ENCODE results near the gene NEK9.

DNA sequence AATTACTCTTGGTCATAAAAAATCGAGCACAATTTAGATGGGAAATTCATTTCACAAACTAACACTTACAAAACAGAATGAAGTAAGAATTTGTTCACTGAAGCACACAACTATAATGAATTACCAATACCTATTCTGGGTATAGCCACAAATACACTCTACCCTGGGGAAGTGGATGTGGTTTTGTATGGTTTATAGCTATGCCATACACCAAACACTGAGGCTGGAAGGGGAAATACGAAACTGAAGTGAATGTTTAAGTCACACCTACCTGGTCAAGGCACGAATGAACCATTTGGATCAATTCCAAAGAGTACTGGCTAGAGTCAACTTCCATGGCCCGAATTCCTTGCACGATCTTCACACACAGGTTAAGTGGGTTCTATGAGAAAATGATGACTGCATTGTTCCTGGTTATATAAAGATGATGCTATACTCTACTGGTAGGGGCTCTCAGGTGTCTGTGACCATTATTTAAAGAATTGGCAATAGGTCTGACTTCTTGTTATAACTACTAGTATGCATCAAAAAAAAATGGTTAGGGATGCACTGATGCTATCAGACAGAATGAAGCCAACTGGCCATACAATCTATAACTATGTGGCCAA, 12.8 kb downstream of the NEK9 start:
- TF ChIP-seq POLR2A (IDR thresholded peaks at IDR 0.05; ENCODE audit: low read length), result no peak
- TF ChIP-seq GATA1 (IDR thresholded peaks at IDR 0.05; ENCODE audit: low read depth, low read length), result no peak
